ENCODE measurements around the gene ERGIC1. TPM values are rescaled to one million over a fixed set of nuclear protein-coding genes. Genes with fewer than 3 reads are reported as not detected.

ERGIC1 gene
- total RNA-seq, 1 donor from 2014 or later = 105 TPM

DNA sequence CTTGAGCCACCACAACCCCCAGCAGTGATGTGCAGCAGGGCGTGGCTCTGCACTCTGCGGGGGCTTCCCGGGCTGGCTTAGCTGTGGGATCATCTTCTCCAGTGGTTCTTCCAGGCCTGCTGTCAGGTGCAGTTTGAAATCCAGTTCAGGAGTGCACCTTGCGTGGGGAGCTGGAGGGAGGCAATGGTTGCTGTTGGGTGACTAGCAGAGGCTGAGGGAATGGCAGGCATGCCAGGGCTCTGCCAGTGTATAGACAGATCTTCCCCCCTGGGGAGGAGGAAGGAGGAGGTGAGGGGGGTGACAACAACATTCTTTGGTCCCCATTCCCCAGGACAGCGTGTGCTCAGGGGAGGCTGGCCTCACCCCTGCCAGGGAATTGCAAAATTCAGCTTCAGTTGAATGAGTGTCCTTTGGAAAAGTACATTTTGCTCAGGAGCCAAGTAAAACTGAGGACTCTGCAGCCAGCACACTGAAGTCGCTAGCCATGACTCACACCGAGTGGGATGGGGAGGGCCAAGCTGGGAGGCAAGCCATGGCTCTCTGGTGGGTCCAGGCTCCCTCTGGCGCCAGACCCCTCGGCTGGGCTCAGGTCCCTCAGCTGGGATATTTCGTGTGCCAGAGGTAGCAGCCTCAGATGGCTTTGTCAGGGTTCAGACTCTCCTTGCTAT is 35.0 kb downstream of the ERGIC1 start:
- no peak overlapping the region for H3K4me3 ChIP-seq (ENCODE audit: low read depth, low read length)
- FAIRE-seq (no peak), DNase-seq (ENCODE audit: low read depth) (peak; percentile 80)
- no peaks in the 10 kb centered on the region for H3K27me3 ChIP-seq (ENCODE audit: control insufficient read depth, insufficient read depth, low read length)
- no peaks in the 10 kb centered on the region for H3K36me3 ChIP-seq (ENCODE audit: control insufficient read depth, insufficient read depth, low read length)
- TF ChIP-seq, protein P1, sequence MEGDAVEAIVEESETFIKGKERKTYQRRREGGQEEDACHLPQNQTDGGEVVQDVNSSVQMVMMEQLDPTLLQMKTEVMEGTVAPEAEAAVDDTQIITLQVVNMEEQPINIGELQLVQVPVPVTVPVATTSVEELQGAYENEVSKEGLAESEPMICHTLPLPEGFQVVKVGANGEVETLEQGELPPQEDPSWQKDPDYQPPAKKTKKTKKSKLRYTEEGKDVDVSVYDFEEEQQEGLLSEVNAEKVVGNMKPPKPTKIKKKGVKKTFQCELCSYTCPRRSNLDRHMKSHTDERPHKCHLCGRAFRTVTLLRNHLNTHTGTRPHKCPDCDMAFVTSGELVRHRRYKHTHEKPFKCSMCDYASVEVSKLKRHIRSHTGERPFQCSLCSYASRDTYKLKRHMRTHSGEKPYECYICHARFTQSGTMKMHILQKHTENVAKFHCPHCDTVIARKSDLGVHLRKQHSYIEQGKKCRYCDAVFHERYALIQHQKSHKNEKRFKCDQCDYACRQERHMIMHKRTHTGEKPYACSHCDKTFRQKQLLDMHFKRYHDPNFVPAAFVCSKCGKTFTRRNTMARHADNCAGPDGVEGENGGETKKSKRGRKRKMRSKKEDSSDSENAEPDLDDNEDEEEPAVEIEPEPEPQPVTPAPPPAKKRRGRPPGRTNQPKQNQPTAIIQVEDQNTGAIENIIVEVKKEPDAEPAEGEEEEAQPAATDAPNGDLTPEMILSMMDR (IDR thresholded peaks at IDR 0.05; ENCODE audit: insufficient read depth, low read length, severe bottlenecking) = no peak

- no peak for FAIRE-seq
- Histone ChIP-seq H3K27me3 (ENCODE audit: control insufficient read depth, insufficient read depth, low read length) (no peaks in the 10 kb centered on the region), H3K36me3 (ENCODE audit: control insufficient read depth, insufficient read depth, low read length) (no peaks in the 10 kb centered on the region), H3K4me3 (ENCODE audit: low read depth, low read length) (no peak overlapping the region)
- no peak for DNase-seq (ENCODE audit: low read depth)
- TF ChIP-seq, protein P1 (IDR thresholded peaks at IDR 0.05; ENCODE audit: insufficient read depth, low read length, severe bottlenecking) = no peak
Measured at GRCh38 chr5:172869691-172870090, 35.6 kb downstream of the ERGIC1 start.

- TF ChIP-seq, protein P1 (IDR thresholded peaks at IDR 0.05; ENCODE audit: insufficient read depth, low read length, severe bottlenecking) = no peak
- H3K27me3 ChIP-seq (ENCODE audit: control insufficient read depth, insufficient read depth, low read length) = no peaks in the 10 kb centered on the region
- FAIRE-seq = no peak
- H3K36me3 ChIP-seq (ENCODE audit: control insufficient read depth, insufficient read depth, low read length) = no peaks in the 10 kb centered on the region
- no peak overlapping the region for H3K4me3 ChIP-seq (ENCODE audit: low read depth, low read length)
- DNase-seq (ENCODE audit: low read depth) = peak; percentile 98
Measured at GRCh38 chr5:172870291-172870714, 36.3 kb downstream of the ERGIC1 start.

GRCh38 chr5:172870715-172871461 is 36.8 kb downstream of the ERGIC1 start:
- FAIRE-seq = no peak
- H3K4me3 ChIP-seq (ENCODE audit: low read depth, low read length) = no peak overlapping the region
- TF ChIP-seq, protein P1 (IDR thresholded peaks at IDR 0.05; ENCODE audit: insufficient read depth, low read length, severe bottlenecking) = no peak

GRCh38 chr5:172871536-172871935 is 37.5 kb downstream of the ERGIC1 start:
- FAIRE-seq (no peak), DNase-seq (ENCODE audit: low read depth) (no peak)
- TF ChIP-seq, protein P1 (IDR thresholded peaks at IDR 0.05; ENCODE audit: insufficient read depth, low read length, severe bottlenecking) = no peak
- Histone ChIP-seq H3K4me3 (ENCODE audit: low read depth, low read length) (no peak overlapping the region), H3K36me3 (ENCODE audit: control insufficient read depth, insufficient read depth, low read length) (no peaks in the 10 kb centered on the region), H3K27me3 (ENCODE audit: control insufficient read depth, insufficient read depth, low read length) (no peaks in the 10 kb centered on the region)

More at GRCh38 chr5:172870715-172871461, 36.8 kb downstream of the ERGIC1 start:
- no peak for DNase-seq (ENCODE audit: low read depth)
- no peaks in the 10 kb centered on the region for H3K36me3 ChIP-seq (ENCODE audit: control insufficient read depth, insufficient read depth, low read length)
- no peaks in the 10 kb centered on the region for H3K27me3 ChIP-seq (ENCODE audit: control insufficient read depth, insufficient read depth, low read length)

Data from bronchial epithelial cell (primary cell).